Breast epithelium (tissue), 4 donors: ENCODE measurements around the gene CREB3L1. TPM values are rescaled to one million over a fixed set of nuclear protein-coding genes. Genes with fewer than 3 reads are reported as not detected.

ENCODE experiments used
- DNase-seq, 2 donors: peaks; one replicate each; pipeline ENCODE4 v3.0.0-alpha.2; 2019; ENCODE audit warnings: low spot score in 2 of 2
- H3K27ac ChIP-seq, 2 donors: fragments of 200-600 bp; sonication (generic) in 1 of 2; one replicate each; pipeline ENCODE4 v1.5.1; 2016 to 2019; ENCODE audit warnings: mild to moderate bottlenecking in 1 of 2
- H3K27me3 ChIP-seq, 2 donors: fragments of 200-600 bp; sonication (generic) in 1 of 2; one replicate each; pipeline versions ENCODE4 v1.5.1 to v1.6.0; 2017 to 2019; ENCODE audit warnings: control low read depth in 1 of 2, mild to moderate bottlenecking in 1 of 2
- H3K36me3 ChIP-seq: fragments of 200-600 bp; one replicate; pipeline ENCODE4 v1.5.1; 2019
- H3K4me1 ChIP-seq, 2 donors: fragments of 200-600 bp; sonication (generic); one replicate each; pipeline ENCODE4 v1.5.1; 2016 to 2019; ENCODE audit warnings: control low read depth in 1 of 2
- H3K4me3 ChIP-seq, 3 donors: fragments of 200-600 bp; sonication (generic); 1 replicate in 2 of 3; 2 replicates in 1 of 3; pipeline ENCODE4 v1.5.1; 2016 to 2019; ENCODE audit warnings: mild to moderate bottlenecking in 3 of 3, moderate library complexity in 2 of 3
- H3K9me3 ChIP-seq, 2 donors: fragments of 200-600 bp; sonication (generic) in 1 of 2; one replicate each; pipeline ENCODE4 v1.5.1; 2016 to 2019; ENCODE audit warnings: control low read depth in 1 of 2
- CTCF ChIP-seq, 3 donors: fragments of 450-650 bp; IDR thresholded peaks; one replicate each; pipeline ENCODE4 v1.5.1; 2016 to 2017; ENCODE audit warnings: antibody characterized with exemption in 3 of 3, mild to moderate bottlenecking in 3 of 3, moderate library complexity in 3 of 3
- POLR2A ChIP-seq: fragments of 450-650 bp; IDR thresholded peaks from one replicate; pipeline ENCODE4 v1.6.1; 2016; ENCODE audit warnings: antibody characterized with exemption, mild to moderate bottlenecking, moderate library complexity
- POLR2AphosphoS5 ChIP-seq, 3 donors: sonication (generic); formaldehyde crosslinking; IDR thresholded peaks; one replicate each; pipeline ENCODE4 v1.6.1; 2017; ENCODE audit warnings: antibody characterized with exemption in 3 of 3
- intact Hi-C: fragments of 100-400 bp; cut with DNase I; formaldehyde crosslinking; loops from one replicate; pipeline ENCODE4 v1.15.1; 2023; ENCODE audit warnings: low total_unique reads
- total RNA-seq, 3 donors: library from RNA; depleted of rRNA; stranded (reverse); fragments of >200 nt; gene quantifications; one replicate each; pipeline ENCODE4 v1.1.0, GENCODE V29; 2016

Gene CREB3L1
- total RNA-seq, 3 donors from 2014 or later, result 1.6 to 5.1 (median 2.0) TPM

- H3K4me1 ChIP-seq, result peaks cover 19 to 29% of the 10 kb centered on the region in 2 donors
- no peak for DNase-seq
Measured at GRCh38 chr11:46356924-46357482, 79.5 kb downstream of the CREB3L1 start.

GRCh38 chr11:46357483-46357936 lies 80.0 kb downstream of the CREB3L1 start:
- DNase-seq, result peak in 1 of 2 donors; percentile 77
- intact Hi-C loops, result no loop called here
- Histone ChIP-seq H3K4me1 (peaks cover 18 to 29% of the 10 kb centered on the region in 2 donors), H3K4me3 (peak overlapping the region in 1 of 3 donors; percentile 49), H3K27me3 (no peaks in the 10 kb centered on the region), H3K27ac (peak overlapping the region; percentile 79 to 86), H3K9me3 (no peaks in the 10 kb centered on the region), H3K36me3 (no peaks in the 10 kb centered on the region)
- TF ChIP-seq CTCF (IDR thresholded peaks at IDR 0.05) (no peak), POLR2AphosphoS5 (IDR thresholded peaks at IDR 0.05) (no peak), POLR2A (no peak)

More at GRCh38 chr11:46356924-46357482, 79.5 kb downstream of the CREB3L1 start:
- peak overlapping the region in 1 of 3 donors; percentile 49 for H3K4me3 ChIP-seq
- H3K9me3 ChIP-seq, result no peaks in the 10 kb centered on the region
- peak overlapping the region; percentile 79 to 86 for H3K27ac ChIP-seq
- H3K27me3 ChIP-seq, result no peaks in the 10 kb centered on the region
- intact Hi-C loops, result no loop called here
- no peaks in the 10 kb centered on the region for H3K36me3 ChIP-seq
- TF ChIP-seq POLR2AphosphoS5 (IDR thresholded peaks at IDR 0.05) (no peak), CTCF (IDR thresholded peaks at IDR 0.05) (no peak), POLR2A (no peak)

GRCh38 chr11:46359953-46360352 lies 82.5 kb downstream of the CREB3L1 start:
- no peak for TF ChIP-seq POLR2AphosphoS5 (IDR thresholded peaks at IDR 0.05)
- TF ChIP-seq CTCF (IDR thresholded peaks at IDR 0.05), result no peak
- TF ChIP-seq POLR2A, result no peak
- Histone ChIP-seq H3K27me3 (no peaks in the 10 kb centered on the region), H3K4me1 (peaks cover 19 to 29% of the 10 kb centered on the region in 2 donors), H3K27ac (no peak overlapping the region), H3K36me3 (no peaks in the 10 kb centered on the region), H3K9me3 (no peaks in the 10 kb centered on the region), H3K4me3 (no peak overlapping the region)
- DNase-seq, result no peak
- intact Hi-C loops, result no loop called here

- peaks cover 19 to 29% of the 10 kb centered on the region in 2 donors for H3K4me1 ChIP-seq
- no peak for DNase-seq
- H3K9me3 ChIP-seq, result no peaks in the 10 kb centered on the region
- H3K36me3 ChIP-seq, result no peaks in the 10 kb centered on the region
- H3K4me3 ChIP-seq, result peak overlapping the region; percentile 30 to 61 (median 30)
- TF ChIP-seq CTCF (IDR thresholded peaks at IDR 0.05), result no peak
- TF ChIP-seq POLR2A, result no peak
- TF ChIP-seq POLR2AphosphoS5 (IDR thresholded peaks at IDR 0.05), result no peak
- peak overlapping the region; percentile 90 to 98 for H3K27ac ChIP-seq
- no peaks in the 10 kb centered on the region for H3K27me3 ChIP-seq
- intact Hi-C loops, result no loop called here
Measured at GRCh38 chr11:46360878-46361277, 83.4 kb downstream of the CREB3L1 start.

- H3K27ac ChIP-seq, result peak overlapping the region; percentile 90 to 98
- no peaks in the 10 kb centered on the region for H3K36me3 ChIP-seq
- H3K27me3 ChIP-seq, result no peaks in the 10 kb centered on the region
- H3K9me3 ChIP-seq, result no peaks in the 10 kb centered on the region
- H3K4me3 ChIP-seq, result peak overlapping the region; percentile 30 to 61 (median 30)
- H3K4me1 ChIP-seq, result peaks cover 19 to 29% of the 10 kb centered on the region in 2 donors
- DNase-seq, result peak in 1 of 2 donors; percentile 49
- intact Hi-C loops, result no loop called here
- TF ChIP-seq CTCF (IDR thresholded peaks at IDR 0.05) (no peak), POLR2AphosphoS5 (IDR thresholded peaks at IDR 0.05) (no peak), POLR2A (no peak)
Measured at GRCh38 chr11:46361283-46362155, 84.1 kb downstream of the CREB3L1 start.
